Loucy (cell line): Measurements from ENCODE around the gene HCN1.

Experiments
- H2AFZ ChIP-seq: fragments of 200-600 bp; sonication (generic); 2 replicates; pipeline ENCODE4 v1.6.0; 2016; ENCODE audit warnings: antibody characterized with exemption, mild to moderate bottlenecking, low read length, moderate library complexity
- H3F3A ChIP-seq: fragments of 200-600 bp; 2 replicates; pipeline ENCODE4 v1.6.0; 2016; ENCODE audit warnings: antibody characterized with exemption, low read depth, mild to moderate bottlenecking
- H3K27me3 ChIP-seq: fragments of 200-600 bp; sonication (generic); 2 replicates; pipeline ENCODE4 v1.6.1; 2014; ENCODE audit warnings: low read length, mild to moderate bottlenecking; ENCODE audit not compliant: insufficient read depth, poor library complexity, severe bottlenecking
- H3K36me3 ChIP-seq: fragments of 200-600 bp; sonication (generic); 2 replicates; pipeline ENCODE4 v1.6.1; 2016; ENCODE audit warnings: low read length; ENCODE audit not compliant: insufficient read depth
- H3K4me1 ChIP-seq: fragments of 200-600 bp; sonication (generic); 2 replicates; pipeline ENCODE4 v1.5.1; 2014; ENCODE audit warnings: low read length, mild to moderate bottlenecking; ENCODE audit not compliant: insufficient read depth, poor library complexity, severe bottlenecking
- H3K4me2 ChIP-seq: fragments of 200-600 bp; sonication (generic); 2 replicates; pipeline ENCODE4 v1.6.0; 2014; ENCODE audit warnings: antibody characterized with exemption, low read length, low read depth, mild to moderate bottlenecking; ENCODE audit not compliant: poor library complexity, severe bottlenecking
- H3K4me3 ChIP-seq: fragments of 200-600 bp; sonication (generic); 2 replicates; pipeline ENCODE4 v1.5.1; 2014; ENCODE audit warnings: low read length, mild to moderate bottlenecking, mixed read lengths; ENCODE audit not compliant: poor library complexity, severe bottlenecking
- H3K79me2 ChIP-seq: fragments of 200-600 bp; sonication (generic); 2 replicates; pipeline ENCODE4 v1.6.1; 2014; ENCODE audit warnings: low read length; ENCODE audit not compliant: insufficient read depth
- H3K9ac ChIP-seq: fragments of 200-600 bp; sonication (generic); 2 replicates; pipeline ENCODE4 v1.6.0; 2014; ENCODE audit warnings: mild to moderate bottlenecking, low read depth, low read length, moderate library complexity; ENCODE audit not compliant: poor library complexity, severe bottlenecking
- H3K9me2 ChIP-seq: fragments of 200-600 bp; sonication (generic); replicated peaks from 2 replicates; pipeline ENCODE4 v1.6.1; 2016; ENCODE audit warnings: low read depth, low read length, mixed read lengths
- H3K9me3 ChIP-seq: fragments of 200-600 bp; sonication (generic); 2 replicates; pipeline ENCODE4 v1.6.1; 2014; ENCODE audit warnings: mild to moderate bottlenecking, antibody characterized with exemption, low read length, low read depth; ENCODE audit not compliant: insufficient read depth
- H4K20me1 ChIP-seq: fragments of 200-600 bp; sonication (generic); 2 replicates; pipeline ENCODE4 v1.6.0; 2014; ENCODE audit warnings: antibody characterized with exemption, low read length, mild to moderate bottlenecking; ENCODE audit not compliant: insufficient read depth, poor library complexity, severe bottlenecking
- EZH2phosphoT487 ChIP-seq: fragments of 200-600 bp; IDR thresholded peaks from 2 replicates; pipeline ENCODE4 v1.6.1; 2018; ENCODE audit warnings: antibody characterized with exemption, mild to moderate bottlenecking, moderate library complexity, borderline replicate concordance
- TF ChIP-seq, protein P1 (sequence below): fragments of 200-600 bp; sonication (generic); conservative IDR thresholded peaks from 2 replicates; pipeline ENCODE4 v1.5.1; 2014; ENCODE audit warnings: mild to moderate bottlenecking, antibody characterized with exemption, low read length

The HCN1 gene

DNA sequence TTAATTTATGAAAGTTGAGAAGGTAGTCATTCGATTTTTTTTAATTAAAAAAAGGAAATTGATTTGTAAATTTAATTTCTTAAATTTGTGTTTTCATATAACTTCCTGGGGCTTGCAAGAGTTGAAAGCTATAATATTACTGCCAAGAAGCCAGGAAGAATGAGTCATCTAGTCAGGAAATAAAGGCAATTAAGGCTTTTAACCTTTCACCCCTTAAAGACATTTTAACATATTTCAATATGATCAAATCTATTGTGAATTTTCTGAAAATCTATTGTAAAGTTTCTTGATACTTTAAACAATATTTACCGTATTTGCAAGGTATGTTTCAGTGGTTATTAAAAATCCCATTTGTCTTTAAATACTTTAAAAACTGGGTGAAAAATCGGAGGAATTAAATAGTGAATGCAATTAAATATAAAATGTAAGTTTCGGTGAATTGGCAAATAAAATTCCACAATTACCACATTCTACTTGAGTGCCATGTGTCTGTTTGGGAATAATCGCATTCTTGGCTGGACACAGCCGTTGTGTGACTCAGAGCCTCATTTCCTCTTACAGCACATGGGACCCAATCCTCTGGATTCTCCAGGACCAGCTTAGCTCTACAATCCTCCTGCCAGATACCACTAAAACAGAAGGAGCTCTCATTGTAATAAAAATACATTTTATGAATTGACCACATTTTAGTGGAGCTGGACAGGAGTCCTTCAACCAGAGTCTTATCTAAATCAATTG, 310.7 kb downstream of the HCN1 start:
- no peak overlapping the region for H2AFZ ChIP-seq
- no peaks in the 10 kb centered on the region for H3K9me2 ChIP-seq
- H3K4me2 ChIP-seq = peak overlapping the region; percentile 23
- no peaks in the 10 kb centered on the region for H4K20me1 ChIP-seq
- H3K9me3 ChIP-seq = no peaks in the 10 kb centered on the region
- H3K4me1 ChIP-seq = peaks cover 3% of the 10 kb centered on the region
- H3K27me3 ChIP-seq = no peaks in the 10 kb centered on the region
- no peak for TF ChIP-seq EZH2phosphoT487
- TF ChIP-seq, protein P1, sequence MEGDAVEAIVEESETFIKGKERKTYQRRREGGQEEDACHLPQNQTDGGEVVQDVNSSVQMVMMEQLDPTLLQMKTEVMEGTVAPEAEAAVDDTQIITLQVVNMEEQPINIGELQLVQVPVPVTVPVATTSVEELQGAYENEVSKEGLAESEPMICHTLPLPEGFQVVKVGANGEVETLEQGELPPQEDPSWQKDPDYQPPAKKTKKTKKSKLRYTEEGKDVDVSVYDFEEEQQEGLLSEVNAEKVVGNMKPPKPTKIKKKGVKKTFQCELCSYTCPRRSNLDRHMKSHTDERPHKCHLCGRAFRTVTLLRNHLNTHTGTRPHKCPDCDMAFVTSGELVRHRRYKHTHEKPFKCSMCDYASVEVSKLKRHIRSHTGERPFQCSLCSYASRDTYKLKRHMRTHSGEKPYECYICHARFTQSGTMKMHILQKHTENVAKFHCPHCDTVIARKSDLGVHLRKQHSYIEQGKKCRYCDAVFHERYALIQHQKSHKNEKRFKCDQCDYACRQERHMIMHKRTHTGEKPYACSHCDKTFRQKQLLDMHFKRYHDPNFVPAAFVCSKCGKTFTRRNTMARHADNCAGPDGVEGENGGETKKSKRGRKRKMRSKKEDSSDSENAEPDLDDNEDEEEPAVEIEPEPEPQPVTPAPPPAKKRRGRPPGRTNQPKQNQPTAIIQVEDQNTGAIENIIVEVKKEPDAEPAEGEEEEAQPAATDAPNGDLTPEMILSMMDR = no peak
- no peaks in the 10 kb centered on the region for H3F3A ChIP-seq
- no peak overlapping the region for H3K4me3 ChIP-seq
- H3K36me3 ChIP-seq = no peaks in the 10 kb centered on the region
- no peak overlapping the region for H3K9ac ChIP-seq
- H3K79me2 ChIP-seq = no peaks in the 10 kb centered on the region

DNA sequence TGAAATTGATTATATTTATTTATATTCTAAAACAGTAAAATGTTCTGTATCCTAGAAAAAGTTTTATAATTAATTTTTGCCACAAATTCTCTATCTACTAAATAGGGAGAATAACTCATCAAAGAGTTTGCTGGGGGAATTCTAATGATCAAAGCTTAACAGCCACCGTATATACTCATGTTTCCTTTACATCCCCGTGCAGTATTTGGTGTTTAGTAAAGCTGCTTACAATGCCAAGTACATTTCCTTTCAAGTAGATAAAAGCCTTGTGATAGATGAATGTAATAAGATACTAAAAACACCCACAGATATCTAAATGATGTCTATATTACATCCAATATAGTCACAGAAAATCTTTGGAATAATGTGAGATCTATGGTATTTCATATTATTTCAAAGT, 312.2 kb downstream of the HCN1 start:
- Histone ChIP-seq H3K9ac (no peak overlapping the region), H3F3A (no peaks in the 10 kb centered on the region), H3K4me1 (peaks cover 3% of the 10 kb centered on the region), H2AFZ (no peak overlapping the region), H3K9me3 (no peaks in the 10 kb centered on the region), H3K4me3 (no peak overlapping the region), H4K20me1 (no peaks in the 10 kb centered on the region), H3K4me2 (no peak overlapping the region), H3K79me2 (no peaks in the 10 kb centered on the region), H3K36me3 (no peaks in the 10 kb centered on the region), H3K27me3 (no peaks in the 10 kb centered on the region), H3K9me2 (no peaks in the 10 kb centered on the region)
- TF ChIP-seq, protein P1 = no peak
- TF ChIP-seq EZH2phosphoT487 = no peak

DNA sequence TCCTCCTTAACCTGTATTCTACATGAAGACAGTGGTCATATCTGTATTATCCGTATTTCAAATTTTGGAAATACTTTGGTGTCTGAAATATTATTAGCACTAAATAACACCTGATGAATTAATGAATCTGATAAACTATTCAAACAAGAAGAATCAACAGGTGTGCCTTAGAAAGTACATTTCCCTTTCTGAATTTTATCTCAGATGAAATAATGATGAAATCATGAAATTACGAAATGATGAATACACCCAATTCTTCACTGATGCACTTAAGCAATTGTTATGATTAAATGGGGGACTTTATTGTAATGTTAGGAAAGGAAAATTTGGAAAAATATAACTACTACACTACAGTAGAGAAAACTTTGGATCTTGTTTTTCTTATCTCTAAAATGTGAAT, 313.6 kb downstream of the HCN1 start:
- Histone ChIP-seq H3K4me2 (no peak overlapping the region), H3K27me3 (no peaks in the 10 kb centered on the region), H3K9ac (no peak overlapping the region), H2AFZ (no peak overlapping the region), H3K4me3 (no peak overlapping the region), H3K4me1 (peaks cover 3% of the 10 kb centered on the region), H3K9me2 (no peaks in the 10 kb centered on the region), H3F3A (no peaks in the 10 kb centered on the region), H3K79me2 (no peaks in the 10 kb centered on the region), H3K36me3 (no peaks in the 10 kb centered on the region), H3K9me3 (no peaks in the 10 kb centered on the region), H4K20me1 (no peaks in the 10 kb centered on the region)
- TF ChIP-seq, protein P1 = no peak
- no peak for TF ChIP-seq EZH2phosphoT487
